KMS-11 (cell line): ENCODE measurements around the gene CDK2.
"Not testable (repeated sequence)": the region's sequence is repeated elsewhere in the genome, so short reads cannot be mapped to it uniquely, and the experiment has no call there.

Experiments used
- H2AFZ ChIP-seq: fragments of 200-600 bp; sonication (generic); 2 replicates; pipeline ENCODE4 v1.6.1; 2016; ENCODE audit warnings: antibody characterized with exemption, mixed run types, low read depth
- H3K27ac ChIP-seq: fragments of 200-600 bp; sonication (generic); 2 replicates; pipeline ENCODE4 v1.6.1; 2016; ENCODE audit warnings: mild to moderate bottlenecking, mixed run types
- H3K27me3 ChIP-seq: fragments of 200-600 bp; sonication (generic); 2 replicates; pipeline ENCODE4 v1.6.1; 2017; ENCODE audit warnings: mild to moderate bottlenecking, low read depth, mixed run types, moderate library complexity; ENCODE audit not compliant: insufficient read depth
- H3K36me3 ChIP-seq: fragments of 200-600 bp; sonication (generic); 2 replicates; pipeline ENCODE4 v1.6.1; 2017; ENCODE audit warnings: mild to moderate bottlenecking, mixed run types; ENCODE audit not compliant: insufficient read depth
- H3K4me1 ChIP-seq: fragments of 200-600 bp; sonication (generic); 2 replicates; pipeline ENCODE4 v1.6.1; 2016; ENCODE audit warnings: mild to moderate bottlenecking, low read depth, mixed run types; ENCODE audit not compliant: poor library complexity, severe bottlenecking
- H3K4me2 ChIP-seq: fragments of 200-600 bp; sonication (generic); 2 replicates; pipeline ENCODE4 v1.7.0; 2016; ENCODE audit warnings: mild to moderate bottlenecking, mixed run types
- H3K4me3 ChIP-seq: fragments of 200-600 bp; sonication (generic); IDR thresholded peaks from 2 replicates; pipeline ENCODE4 v1.6.1; 2017; ENCODE audit warnings: low read depth, low read length, mixed read lengths; ENCODE audit not compliant: insufficient read depth
- H3K79me2 ChIP-seq: fragments of 200-600 bp; sonication (generic); 2 replicates; pipeline ENCODE4 v1.6.1; 2016; ENCODE audit warnings: low read depth, mixed run types; ENCODE audit not compliant: insufficient read depth
- H3K9ac ChIP-seq: fragments of 200-600 bp; sonication (generic); 2 replicates; pipeline ENCODE4 v1.6.1; 2016; ENCODE audit warnings: mild to moderate bottlenecking, mixed run types
- H4K20me1 ChIP-seq: fragments of 200-600 bp; sonication (generic); 2 replicates; pipeline ENCODE4 v1.6.1; 2016; ENCODE audit warnings: mild to moderate bottlenecking, mixed run types; ENCODE audit not compliant: insufficient read depth
- CTCF ChIP-seq: fragments of 200-600 bp; sonication (generic); conservative IDR thresholded peaks from 2 replicates; pipeline ENCODE4 v1.6.1; 2017; ENCODE audit warnings: low read depth, mild to moderate bottlenecking, antibody characterized with exemption, low read length, moderate library complexity, mixed read lengths

CDK2 gene

GRCh38 chr12:55978393-55978792, 11.8 kb downstream of the CDK2 start:
- no peak overlapping the region for H3K4me3 ChIP-seq
- no peak for TF ChIP-seq CTCF
- H3K9ac ChIP-seq = no peak overlapping the region
- H3K36me3 ChIP-seq = no peaks in the 10 kb centered on the region
- no peaks in the 10 kb centered on the region for H3K27me3 ChIP-seq
- H3K4me2 ChIP-seq = no peak overlapping the region
- H4K20me1 ChIP-seq = no peaks in the 10 kb centered on the region
- no peak overlapping the region for H2AFZ ChIP-seq
- H3K79me2 ChIP-seq = peaks cover 39% of the 10 kb centered on the region
- H3K27ac ChIP-seq = no peak overlapping the region
- peaks cover 9% of the 10 kb centered on the region for H3K4me1 ChIP-seq

GRCh38 chr12:55979069-55979468, 12.4 kb downstream of the CDK2 start:
- Histone ChIP-seq H3K79me2 (peaks cover 39% of the 10 kb centered on the region), H4K20me1 (no peaks in the 10 kb centered on the region), H3K27me3 (no peaks in the 10 kb centered on the region), H3K4me2 (no peak overlapping the region), H3K36me3 (no peaks in the 10 kb centered on the region), H3K4me3 (no peak overlapping the region), H3K27ac (no peak overlapping the region), H3K9ac (no peak overlapping the region), H3K4me1 (peaks cover 9% of the 10 kb centered on the region), H2AFZ (no peak overlapping the region)
- TF ChIP-seq CTCF = no peak

GRCh38 chr12:55981882-55982281, 15.3 kb downstream of the CDK2 start:
- not testable (repeated sequence) for H2AFZ ChIP-seq, H3K4me3 ChIP-seq, H4K20me1 ChIP-seq, H3K4me1 ChIP-seq, H3K27me3 ChIP-seq, H3K9ac ChIP-seq, H3K36me3 ChIP-seq, H3K27ac ChIP-seq, H3K4me2 ChIP-seq
- H3K79me2 ChIP-seq = peaks cover 11% of the 10 kb centered on the region; the same call in 1 of the 2 replicates

- Histone ChIP-seq H3K4me2 (no peak overlapping the region), H3K27me3 (no peaks in the 10 kb centered on the region), H3K36me3 (no peaks in the 10 kb centered on the region), H3K27ac (no peak overlapping the region), H4K20me1 (no peaks in the 10 kb centered on the region), H3K79me2 (peaks cover 5% of the 10 kb centered on the region; the same call in 1 of the 2 replicates), H3K4me1 (peaks cover 8% of the 10 kb centered on the region), H3K4me3 (no peak overlapping the region), H3K9ac (no peak overlapping the region), H2AFZ (no peak overlapping the region)
- no peak for TF ChIP-seq CTCF
Observed at GRCh38 chr12:55982319-55982936, 15.8 kb downstream of the CDK2 start.

GRCh38 chr12:55983232-55983842, 16.7 kb downstream of the CDK2 start:
- no peak overlapping the region for H3K4me2 ChIP-seq
- H4K20me1 ChIP-seq = no peaks in the 10 kb centered on the region
- H3K27ac ChIP-seq = no peak overlapping the region
- no peak overlapping the region for H3K9ac ChIP-seq
- H3K36me3 ChIP-seq = no peaks in the 10 kb centered on the region
- H3K4me3 ChIP-seq = no peak overlapping the region
- H3K4me1 ChIP-seq = peaks cover 8% of the 10 kb centered on the region
- H2AFZ ChIP-seq = no peak overlapping the region
- H3K79me2 ChIP-seq = 0 out of 2 replicates have a peak, but pooled peaks cover 3% of the 10 kb centered on the region
- H3K27me3 ChIP-seq = no peaks in the 10 kb centered on the region
- TF ChIP-seq CTCF = no peak
